ENCODE data around the gene DLG2.

- no peak for TF ChIP-seq POLR2A (IDR thresholded peaks at IDR 0.05)
- TF ChIP-seq CTCF (IDR thresholded peaks at IDR 0.05): no peak
- no peak for TF ChIP-seq EP300 (IDR thresholded peaks at IDR 0.05)
These were observed 740.8 kb downstream of the DLG2 start for GRCh38 chr11:84886344-84886743.

All from ovary (tissue), 3 donors.